MM.1S (cell line): Measurements from ENCODE around the gene LHPP.

Experiments used
- DNase-seq: peaks from one replicate; pipeline ENCODE4 v3.0.0-alpha.2; 2015
- H2AFZ ChIP-seq: fragments of 300-600 bp; sonication (generic); 2 replicates; pipeline ENCODE4 v1.6.0; 2016; ENCODE audit warnings: antibody characterized with exemption, low read length
- H3F3A ChIP-seq: fragments of 300-600 bp; sonication (generic); 2 replicates; pipeline ENCODE4 v1.6.1; 2016; ENCODE audit warnings: mild to moderate bottlenecking, antibody characterized with exemption, low read length, moderate library complexity, mixed read lengths; ENCODE audit not compliant: insufficient read depth
- H3K27ac ChIP-seq: fragments of 300-600 bp; sonication (generic); 2 replicates; pipeline ENCODE4 v1.5.1; 2016; ENCODE audit warnings: mild to moderate bottlenecking, low read length
- H3K27me3 ChIP-seq: fragments of 300-600 bp; sonication (generic); replicated peaks from 2 replicates; pipeline ENCODE4 v1.6.0; 2016; ENCODE audit warnings: low read length; ENCODE audit not compliant: insufficient read depth
- H3K36me3 ChIP-seq: fragments of 300-600 bp; sonication (generic); replicated peaks from 2 replicates; pipeline ENCODE4 v1.6.1; 2016; ENCODE audit warnings: mild to moderate bottlenecking, low read length, mixed read lengths; ENCODE audit not compliant: insufficient read depth
- H3K4me1 ChIP-seq: fragments of 300-600 bp; sonication (generic); 2 replicates; pipeline ENCODE4 v1.6.1; 2016; ENCODE audit warnings: low read length, mixed read lengths
- H3K4me2 ChIP-seq: fragments of 300-600 bp; sonication (generic); 2 replicates; pipeline ENCODE4 v1.6.0; 2016; ENCODE audit warnings: low read depth, low read length
- H3K4me3 ChIP-seq: fragments of 300-600 bp; sonication (generic); 2 replicates; pipeline ENCODE4 v1.5.1; 2016; ENCODE audit warnings: low read length, mixed read lengths
- H3K79me2 ChIP-seq: fragments of 300-600 bp; sonication (generic); 2 replicates; pipeline ENCODE4 v1.6.1; 2016; ENCODE audit warnings: mixed run types, low read length, mixed read lengths
- H3K9ac ChIP-seq: fragments of 300-600 bp; sonication (generic); 2 replicates; pipeline ENCODE4 v1.6.1; 2016; ENCODE audit warnings: low read length, mixed read lengths
- H3K9me2 ChIP-seq: fragments of 300-600 bp; sonication (generic); replicated peaks from 2 replicates; pipeline ENCODE4 v1.6.1; 2016; ENCODE audit warnings: mild to moderate bottlenecking, low read length, mixed read lengths; ENCODE audit not compliant: insufficient read depth
- H3K9me3 ChIP-seq: fragments of 300-600 bp; sonication (generic); replicated peaks from 2 replicates; pipeline ENCODE4 v1.6.1; 2016; ENCODE audit warnings: mild to moderate bottlenecking, low read length, mixed read lengths; ENCODE audit not compliant: insufficient read depth
- H4K20me1 ChIP-seq: fragments of 300-600 bp; sonication (generic); 2 replicates; pipeline ENCODE4 v1.6.1; 2016; ENCODE audit warnings: mild to moderate bottlenecking, low read length, moderate library complexity, mixed read lengths; ENCODE audit not compliant: insufficient read depth
- EZH2 ChIP-seq: fragments of 300-600 bp; sonication (generic); optimal IDR thresholded peaks from 2 replicates; pipeline ENCODE3; 2017; ENCODE audit warnings: low read depth, mild to moderate bottlenecking, antibody characterized with exemption, low read length, mixed read lengths
- EZH2phosphoT487 ChIP-seq: fragments of 300-600 bp; sonication (generic); IDR thresholded peaks from 2 replicates; pipeline ENCODE4 v1.6.1; 2018; ENCODE audit warnings: antibody characterized with exemption, low read length
- TF ChIP-seq, protein P1 (sequence below): fragments of 300-600 bp; sonication (generic); IDR thresholded peaks from 2 replicates; pipeline ENCODE4 v1.5.1; 2016; ENCODE audit warnings: antibody characterized with exemption, low read length, mixed read lengths

Gene LHPP

GRCh38 chr10:124577651-124578050, 116.0 kb downstream of the LHPP start:
- H3K27me3 ChIP-seq, result no peaks in the 10 kb centered on the region
- H3K4me2 ChIP-seq, result no peak overlapping the region
- no peak overlapping the region for H3K4me3 ChIP-seq
- H4K20me1 ChIP-seq, result no peaks in the 10 kb centered on the region
- H3K9me3 ChIP-seq, result no peaks in the 10 kb centered on the region
- no peaks in the 10 kb centered on the region for H3K4me1 ChIP-seq
- H3K27ac ChIP-seq, result no peak overlapping the region
- no peaks in the 10 kb centered on the region for H3K79me2 ChIP-seq
- H3K36me3 ChIP-seq, result no peaks in the 10 kb centered on the region
- no peak overlapping the region for H3K9ac ChIP-seq
- no peaks in the 10 kb centered on the region for H3K9me2 ChIP-seq
- TF ChIP-seq, protein P1, sequence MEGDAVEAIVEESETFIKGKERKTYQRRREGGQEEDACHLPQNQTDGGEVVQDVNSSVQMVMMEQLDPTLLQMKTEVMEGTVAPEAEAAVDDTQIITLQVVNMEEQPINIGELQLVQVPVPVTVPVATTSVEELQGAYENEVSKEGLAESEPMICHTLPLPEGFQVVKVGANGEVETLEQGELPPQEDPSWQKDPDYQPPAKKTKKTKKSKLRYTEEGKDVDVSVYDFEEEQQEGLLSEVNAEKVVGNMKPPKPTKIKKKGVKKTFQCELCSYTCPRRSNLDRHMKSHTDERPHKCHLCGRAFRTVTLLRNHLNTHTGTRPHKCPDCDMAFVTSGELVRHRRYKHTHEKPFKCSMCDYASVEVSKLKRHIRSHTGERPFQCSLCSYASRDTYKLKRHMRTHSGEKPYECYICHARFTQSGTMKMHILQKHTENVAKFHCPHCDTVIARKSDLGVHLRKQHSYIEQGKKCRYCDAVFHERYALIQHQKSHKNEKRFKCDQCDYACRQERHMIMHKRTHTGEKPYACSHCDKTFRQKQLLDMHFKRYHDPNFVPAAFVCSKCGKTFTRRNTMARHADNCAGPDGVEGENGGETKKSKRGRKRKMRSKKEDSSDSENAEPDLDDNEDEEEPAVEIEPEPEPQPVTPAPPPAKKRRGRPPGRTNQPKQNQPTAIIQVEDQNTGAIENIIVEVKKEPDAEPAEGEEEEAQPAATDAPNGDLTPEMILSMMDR, result no peak
- TF ChIP-seq EZH2, result no peak
- TF ChIP-seq EZH2phosphoT487, result no peak
- no peaks in the 10 kb centered on the region for H3F3A ChIP-seq
- H2AFZ ChIP-seq, result no peak overlapping the region
- no peak for DNase-seq

DNA sequence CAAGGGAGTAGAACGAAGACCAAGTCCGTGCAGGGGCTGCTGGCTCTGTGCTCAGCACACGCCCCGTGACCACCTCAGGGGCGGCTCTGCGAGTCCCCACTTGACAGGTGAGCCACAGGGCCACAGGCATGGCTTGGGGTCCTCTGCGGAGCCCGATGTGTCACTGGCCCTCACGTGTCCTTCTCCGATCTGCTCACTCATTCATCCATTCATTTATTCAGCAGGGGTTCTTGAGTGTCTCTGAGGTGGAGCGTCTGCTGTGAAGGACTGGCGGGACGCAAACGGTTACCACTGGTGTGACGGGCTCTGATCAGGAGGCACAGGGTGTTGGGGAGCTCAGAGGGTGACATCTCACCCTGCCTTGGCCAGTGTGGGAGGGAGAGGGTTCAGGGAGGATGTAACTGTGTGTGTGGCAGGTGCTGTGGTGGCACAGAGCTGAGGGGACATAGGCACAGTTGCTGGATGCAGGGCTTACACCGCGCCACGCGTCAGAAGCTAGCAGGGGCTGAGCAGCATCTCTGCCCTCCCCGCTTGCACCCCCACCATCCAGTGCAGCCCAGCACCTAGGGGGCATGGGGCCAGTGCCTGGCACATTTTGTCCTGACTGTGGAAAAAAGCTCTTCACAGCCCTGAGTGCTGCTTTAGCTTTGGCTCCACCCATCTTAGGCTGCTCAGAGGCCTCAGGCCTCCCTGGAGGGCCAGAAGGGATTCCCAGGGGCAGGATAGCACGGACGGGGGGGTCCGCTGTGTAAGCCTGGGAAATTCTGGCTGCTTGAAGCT, 116.8 kb downstream of the LHPP start:
- no peak for TF ChIP-seq EZH2phosphoT487
- TF ChIP-seq, protein P1, result no peak
- TF ChIP-seq EZH2, result no peak
- Histone ChIP-seq H3K4me1 (no peaks in the 10 kb centered on the region), H3K9me3 (no peaks in the 10 kb centered on the region), H3K36me3 (no peaks in the 10 kb centered on the region), H3K9me2 (no peaks in the 10 kb centered on the region), H2AFZ (no peak overlapping the region), H3K79me2 (no peaks in the 10 kb centered on the region), H3K4me3 (no peak overlapping the region), H3F3A (no peaks in the 10 kb centered on the region), H4K20me1 (no peaks in the 10 kb centered on the region), H3K27me3 (no peaks in the 10 kb centered on the region), H3K27ac (no peak overlapping the region), H3K9ac (no peak overlapping the region), H3K4me2 (no peak overlapping the region)
- no peak for DNase-seq

GRCh38 chr10:124579011-124579399, 117.4 kb downstream of the LHPP start:
- H3F3A ChIP-seq, result no peaks in the 10 kb centered on the region
- H3K9me2 ChIP-seq, result no peaks in the 10 kb centered on the region
- no peak overlapping the region for H3K27ac ChIP-seq
- H3K79me2 ChIP-seq, result no peaks in the 10 kb centered on the region
- no peak for DNase-seq
- no peaks in the 10 kb centered on the region for H3K4me1 ChIP-seq
- no peaks in the 10 kb centered on the region for H3K36me3 ChIP-seq
- no peak overlapping the region for H3K4me3 ChIP-seq
- H3K4me2 ChIP-seq, result no peak overlapping the region
- H3K9ac ChIP-seq, result no peak overlapping the region
- no peaks in the 10 kb centered on the region for H3K9me3 ChIP-seq
- no peak for TF ChIP-seq EZH2
- TF ChIP-seq, protein P1, result no peak
- TF ChIP-seq EZH2phosphoT487, result no peak
- no peak overlapping the region for H2AFZ ChIP-seq
- H4K20me1 ChIP-seq, result no peaks in the 10 kb centered on the region
- H3K27me3 ChIP-seq, result no peaks in the 10 kb centered on the region
